Epithelial cell of proximal tubule (primary cell): ENCODE measurements around the gene DNAJA2. TPM values are rescaled to one million over a fixed set of nuclear protein-coding genes. Genes with fewer than 3 reads are reported as not detected.

Source experiments
- DNase-seq: peaks from one replicate; pipeline ENCODE4 v3.0.0-alpha.2; 2011; ENCODE audit warnings: low read depth
- H3K4me3 ChIP-seq: 2 replicates; pipeline ENCODE4 v1.5.1; 2011; ENCODE audit warnings: low read depth, mild to moderate bottlenecking, low read length
- total RNA-seq: library from RNA; depleted of rRNA; stranded (reverse); fragments of >200 nt; gene quantifications from 2 replicates; pipeline ENCODE4 v1.2.3, GENCODE V29; 2015
- TF ChIP-seq, protein P1 (sequence below): conservative IDR thresholded peaks from 2 replicates; pipeline ENCODE4 v1.5.1; 2012; ENCODE audit warnings: low read depth, mild to moderate bottlenecking, low read length

The DNAJA2 gene
- total RNA-seq, 1 donor from 2014 or later: 49.8 TPM

- DNase-seq: no peak
- TF ChIP-seq, protein P1, sequence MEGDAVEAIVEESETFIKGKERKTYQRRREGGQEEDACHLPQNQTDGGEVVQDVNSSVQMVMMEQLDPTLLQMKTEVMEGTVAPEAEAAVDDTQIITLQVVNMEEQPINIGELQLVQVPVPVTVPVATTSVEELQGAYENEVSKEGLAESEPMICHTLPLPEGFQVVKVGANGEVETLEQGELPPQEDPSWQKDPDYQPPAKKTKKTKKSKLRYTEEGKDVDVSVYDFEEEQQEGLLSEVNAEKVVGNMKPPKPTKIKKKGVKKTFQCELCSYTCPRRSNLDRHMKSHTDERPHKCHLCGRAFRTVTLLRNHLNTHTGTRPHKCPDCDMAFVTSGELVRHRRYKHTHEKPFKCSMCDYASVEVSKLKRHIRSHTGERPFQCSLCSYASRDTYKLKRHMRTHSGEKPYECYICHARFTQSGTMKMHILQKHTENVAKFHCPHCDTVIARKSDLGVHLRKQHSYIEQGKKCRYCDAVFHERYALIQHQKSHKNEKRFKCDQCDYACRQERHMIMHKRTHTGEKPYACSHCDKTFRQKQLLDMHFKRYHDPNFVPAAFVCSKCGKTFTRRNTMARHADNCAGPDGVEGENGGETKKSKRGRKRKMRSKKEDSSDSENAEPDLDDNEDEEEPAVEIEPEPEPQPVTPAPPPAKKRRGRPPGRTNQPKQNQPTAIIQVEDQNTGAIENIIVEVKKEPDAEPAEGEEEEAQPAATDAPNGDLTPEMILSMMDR: no peak
- no peak overlapping the region for H3K4me3 ChIP-seq
Measured at GRCh38 chr16:46920402-46921068, 52.9 kb downstream of the DNAJA2 start.

GRCh38 chr16:46918905-46919792, 54.3 kb downstream of the DNAJA2 start:
- H3K4me3 ChIP-seq: no peak overlapping the region
- no peak for DNase-seq
- TF ChIP-seq, protein P1: no peak

DNA sequence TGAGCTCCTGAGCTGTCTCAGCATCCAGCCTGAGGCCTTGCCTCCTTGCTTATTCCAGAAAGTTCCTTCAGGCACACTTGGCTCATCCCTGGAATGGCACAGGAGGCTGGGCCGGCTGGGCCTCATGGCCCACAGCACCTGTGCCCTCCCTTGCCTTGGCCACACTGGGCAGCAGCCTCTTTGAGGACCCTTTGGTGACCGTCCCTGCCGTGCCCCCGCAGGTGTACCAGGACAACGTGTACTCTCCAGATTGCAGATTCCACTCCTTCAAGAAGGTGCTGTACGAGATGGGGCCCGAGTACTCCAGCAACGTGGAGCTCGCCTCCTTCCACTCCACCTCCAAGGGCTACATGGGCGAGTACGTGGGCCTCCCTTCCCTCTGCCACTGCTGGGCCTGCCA, 55.1 kb downstream of the DNAJA2 start:
- H3K4me3 ChIP-seq: no peak overlapping the region
- TF ChIP-seq, protein P1: no peak
- no peak for DNase-seq

DNA sequence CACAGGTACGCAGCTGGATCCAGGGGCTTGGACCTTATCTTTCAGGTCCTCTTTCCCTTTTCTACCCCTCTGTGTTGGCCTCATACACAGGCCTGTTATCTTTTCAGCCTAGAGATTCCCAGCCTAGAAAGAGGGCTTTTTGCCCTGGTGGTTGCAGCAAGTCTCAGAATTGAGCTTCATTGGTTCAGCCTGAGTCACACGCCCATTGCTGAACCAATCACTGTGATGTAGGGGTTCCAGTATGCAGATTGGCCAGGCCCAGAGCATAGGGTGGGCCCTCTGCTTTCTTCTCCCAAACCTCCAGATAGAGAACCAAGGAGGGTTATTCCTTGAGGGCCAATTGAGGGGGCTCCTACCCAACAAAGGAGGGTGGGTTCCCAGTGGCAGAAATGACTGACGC, 56.5 kb downstream of the DNAJA2 start:
- TF ChIP-seq, protein P1: no peak
- H3K4me3 ChIP-seq: no peak overlapping the region
- DNase-seq: no peak

- TF ChIP-seq, protein P1: no peak
- DNase-seq: no peak
Measured at GRCh38 chr16:46915483-46916025, 57.9 kb downstream of the DNAJA2 start.

DNA sequence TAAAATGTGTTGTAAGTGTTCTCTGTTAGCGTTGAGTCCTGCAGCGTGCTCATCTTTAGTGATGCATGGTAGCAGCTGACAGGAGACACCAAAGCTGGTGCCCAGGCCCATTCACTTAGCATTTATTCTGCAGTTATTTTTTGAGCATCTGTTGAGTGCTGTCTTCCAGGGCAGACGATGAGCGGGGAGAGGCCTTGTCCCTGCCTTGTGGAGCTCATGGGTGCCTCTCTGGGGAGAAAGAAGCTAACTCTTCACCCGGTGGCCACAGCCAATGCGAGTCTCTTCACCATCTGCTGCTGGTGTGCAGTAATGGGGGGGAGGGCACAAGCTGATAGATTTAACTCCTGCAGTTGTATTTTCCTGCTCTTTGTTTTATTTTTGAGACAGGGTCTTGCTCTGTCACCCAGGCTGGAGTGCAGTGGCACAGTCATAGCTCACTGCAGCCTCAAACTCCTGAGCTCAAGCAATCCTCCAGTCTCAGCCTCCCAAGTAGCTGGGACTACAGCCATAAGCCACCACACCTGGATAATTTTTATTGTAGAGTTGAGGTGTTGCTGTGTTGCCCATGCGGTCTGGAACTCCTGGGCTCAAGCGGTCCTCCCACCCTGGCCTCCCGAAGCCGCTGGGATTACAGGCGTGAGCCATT, 58.8 kb downstream of the DNAJA2 start:
- TF ChIP-seq, protein P1: no peak
- H3K4me3 ChIP-seq: no peak overlapping the region
- no peak for DNase-seq

More at GRCh38 chr16:46915483-46916025, 57.9 kb downstream of the DNAJA2 start:
- H3K4me3 ChIP-seq: no peak overlapping the region
